GM20000 (cell line): Measurements from ENCODE around the gene RPN1.

Experiments
- DNase-seq: peaks from one replicate; pipeline ENCODE4 v3.0.0; 2012; ENCODE audit warnings: low spot score
- TF ChIP-seq, protein P1 (sequence below): IDR thresholded peaks from 2 replicates; pipeline ENCODE4 v1.5.1; 2012; ENCODE audit warnings: mild to moderate bottlenecking, control low read depth; ENCODE audit errors: extremely low read depth, missing control alignments

Gene RPN1

DNA sequence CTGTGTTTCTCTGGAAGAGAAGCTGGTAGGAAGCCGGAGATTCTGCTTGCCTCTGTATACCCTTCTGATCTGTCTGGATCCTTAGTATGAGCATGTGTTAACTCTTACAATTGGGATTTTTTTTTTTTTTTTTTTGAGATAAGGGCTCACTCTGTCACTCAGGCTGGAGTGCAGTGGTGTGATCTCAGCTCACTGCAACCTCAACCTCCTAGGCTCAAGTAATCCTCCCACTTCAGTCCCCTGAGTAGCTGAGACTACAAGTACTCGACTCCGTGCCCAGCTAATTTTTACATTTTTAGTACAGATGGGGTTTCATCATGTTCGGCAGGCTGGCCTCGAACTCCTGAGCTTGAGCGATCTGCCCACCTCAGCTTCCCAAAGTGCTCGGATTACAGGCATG lies 44.5 kb downstream of the RPN1 start:
- TF ChIP-seq, protein P1, sequence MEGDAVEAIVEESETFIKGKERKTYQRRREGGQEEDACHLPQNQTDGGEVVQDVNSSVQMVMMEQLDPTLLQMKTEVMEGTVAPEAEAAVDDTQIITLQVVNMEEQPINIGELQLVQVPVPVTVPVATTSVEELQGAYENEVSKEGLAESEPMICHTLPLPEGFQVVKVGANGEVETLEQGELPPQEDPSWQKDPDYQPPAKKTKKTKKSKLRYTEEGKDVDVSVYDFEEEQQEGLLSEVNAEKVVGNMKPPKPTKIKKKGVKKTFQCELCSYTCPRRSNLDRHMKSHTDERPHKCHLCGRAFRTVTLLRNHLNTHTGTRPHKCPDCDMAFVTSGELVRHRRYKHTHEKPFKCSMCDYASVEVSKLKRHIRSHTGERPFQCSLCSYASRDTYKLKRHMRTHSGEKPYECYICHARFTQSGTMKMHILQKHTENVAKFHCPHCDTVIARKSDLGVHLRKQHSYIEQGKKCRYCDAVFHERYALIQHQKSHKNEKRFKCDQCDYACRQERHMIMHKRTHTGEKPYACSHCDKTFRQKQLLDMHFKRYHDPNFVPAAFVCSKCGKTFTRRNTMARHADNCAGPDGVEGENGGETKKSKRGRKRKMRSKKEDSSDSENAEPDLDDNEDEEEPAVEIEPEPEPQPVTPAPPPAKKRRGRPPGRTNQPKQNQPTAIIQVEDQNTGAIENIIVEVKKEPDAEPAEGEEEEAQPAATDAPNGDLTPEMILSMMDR = no peak
- no peak for DNase-seq

DNA sequence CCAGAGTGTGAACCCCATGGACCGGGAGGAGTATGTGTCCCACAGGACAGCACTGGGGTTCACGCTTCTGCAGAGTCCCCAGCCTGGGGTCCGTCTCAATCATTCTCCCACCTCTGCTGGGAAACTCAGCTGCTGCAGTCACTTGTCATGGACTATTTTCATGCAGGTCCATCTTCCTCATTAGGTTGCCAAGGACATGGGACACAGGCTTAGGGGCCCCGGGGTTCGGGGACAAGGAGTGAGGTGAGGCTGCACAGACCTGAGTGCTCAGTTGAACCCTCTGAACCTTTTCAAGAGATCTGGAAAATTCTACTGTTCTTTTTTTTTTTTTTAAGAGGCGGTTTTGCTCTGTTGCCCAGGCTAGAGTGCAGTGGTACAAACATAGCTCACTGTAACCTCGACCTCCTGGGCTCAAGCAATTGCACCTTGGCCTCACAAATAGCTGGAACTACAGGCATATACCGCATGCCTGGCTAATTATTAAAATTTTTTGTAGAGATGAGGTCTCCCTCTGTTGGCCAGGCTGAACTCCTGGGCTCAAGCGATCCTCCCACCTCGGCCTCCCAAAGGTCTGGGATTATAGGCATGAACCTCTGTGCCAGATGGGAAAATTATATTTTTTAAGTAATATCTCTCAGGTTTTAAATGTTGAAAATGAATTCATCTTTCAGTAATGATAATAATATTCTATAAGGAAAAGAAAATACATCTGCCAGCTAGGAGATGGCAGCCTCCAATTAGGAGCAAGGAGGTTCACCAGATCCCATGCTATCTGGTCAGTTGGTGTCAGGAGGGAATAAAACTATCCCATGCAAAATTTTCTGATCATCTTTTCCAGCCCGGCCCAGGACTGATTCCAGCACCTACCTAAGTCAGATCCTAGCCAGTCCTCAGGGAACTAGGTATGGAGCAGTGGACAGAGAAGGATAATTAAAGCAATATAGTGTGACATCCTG lies 45.2 kb downstream of the RPN1 start:
- TF ChIP-seq, protein P1 = no peak
- DNase-seq = no peak

DNA sequence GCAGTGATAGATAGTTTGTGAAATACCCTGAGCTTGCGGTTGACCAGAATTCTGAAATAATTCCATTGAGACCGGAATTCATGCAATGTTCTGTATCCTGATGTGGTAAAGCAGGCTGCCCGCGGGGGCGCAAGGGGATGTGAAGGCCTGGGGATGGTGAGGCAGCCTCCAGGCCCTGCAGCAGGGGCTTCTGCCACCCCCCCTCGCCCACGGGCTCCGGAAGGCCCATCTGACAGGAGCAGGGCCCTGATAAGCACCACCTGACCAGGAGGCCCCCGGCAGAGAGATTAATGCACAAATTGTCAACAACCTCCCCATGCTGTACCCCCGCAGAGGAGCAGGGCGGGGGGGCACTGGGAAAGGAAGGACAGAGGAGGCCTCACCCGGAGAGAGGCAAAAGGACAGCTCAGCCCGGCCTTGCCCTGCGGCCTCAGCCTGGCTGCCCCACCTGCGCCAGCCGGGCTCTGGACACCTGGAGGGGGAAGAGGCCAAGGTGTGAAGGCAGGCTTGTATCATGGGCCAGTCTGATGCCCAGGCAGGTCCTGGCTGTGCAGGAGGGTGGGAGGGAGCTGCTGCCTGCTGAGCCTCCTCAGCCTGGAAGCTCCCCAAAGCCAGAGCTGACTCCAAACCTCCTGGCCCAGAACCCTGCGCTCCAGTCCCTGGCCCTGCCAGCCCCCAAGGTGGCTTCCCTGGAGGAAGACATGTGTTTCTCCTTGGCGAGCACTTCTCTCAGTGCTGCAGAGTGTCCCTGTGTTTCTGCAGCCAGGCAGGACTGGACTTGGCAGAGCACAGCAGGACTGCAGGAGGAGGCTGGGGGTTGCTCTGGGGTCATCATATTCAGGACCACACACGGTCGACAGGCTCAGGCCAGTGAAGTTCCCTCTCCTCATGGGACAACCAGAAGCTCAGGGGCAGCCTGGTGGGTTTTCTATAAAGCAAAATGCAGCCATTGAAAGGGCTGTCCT lies 46.5 kb downstream of the RPN1 start:
- DNase-seq = no peak
- TF ChIP-seq, protein P1 = no peak

DNA sequence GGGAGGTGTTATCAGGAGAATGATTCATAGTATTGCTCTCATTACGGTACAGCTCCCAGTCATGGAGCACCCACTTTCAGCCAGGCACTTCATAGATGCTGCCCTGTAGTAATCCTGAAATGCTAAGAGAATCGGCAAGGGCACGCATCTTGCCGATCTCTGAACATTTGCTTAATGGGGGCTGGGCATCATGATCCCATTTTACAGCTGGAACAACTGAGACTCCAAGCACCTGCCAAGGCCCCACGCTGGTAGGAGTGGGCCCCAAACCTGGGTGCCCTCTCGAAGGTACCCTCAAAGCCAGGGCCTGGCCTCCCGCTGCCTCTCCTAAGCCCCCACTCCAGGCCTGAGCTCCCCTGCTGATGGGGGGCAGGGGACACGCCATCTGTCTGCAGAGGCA lies 47.3 kb downstream of the RPN1 start:
- DNase-seq = no peak
- TF ChIP-seq, protein P1 = no peak

DNA sequence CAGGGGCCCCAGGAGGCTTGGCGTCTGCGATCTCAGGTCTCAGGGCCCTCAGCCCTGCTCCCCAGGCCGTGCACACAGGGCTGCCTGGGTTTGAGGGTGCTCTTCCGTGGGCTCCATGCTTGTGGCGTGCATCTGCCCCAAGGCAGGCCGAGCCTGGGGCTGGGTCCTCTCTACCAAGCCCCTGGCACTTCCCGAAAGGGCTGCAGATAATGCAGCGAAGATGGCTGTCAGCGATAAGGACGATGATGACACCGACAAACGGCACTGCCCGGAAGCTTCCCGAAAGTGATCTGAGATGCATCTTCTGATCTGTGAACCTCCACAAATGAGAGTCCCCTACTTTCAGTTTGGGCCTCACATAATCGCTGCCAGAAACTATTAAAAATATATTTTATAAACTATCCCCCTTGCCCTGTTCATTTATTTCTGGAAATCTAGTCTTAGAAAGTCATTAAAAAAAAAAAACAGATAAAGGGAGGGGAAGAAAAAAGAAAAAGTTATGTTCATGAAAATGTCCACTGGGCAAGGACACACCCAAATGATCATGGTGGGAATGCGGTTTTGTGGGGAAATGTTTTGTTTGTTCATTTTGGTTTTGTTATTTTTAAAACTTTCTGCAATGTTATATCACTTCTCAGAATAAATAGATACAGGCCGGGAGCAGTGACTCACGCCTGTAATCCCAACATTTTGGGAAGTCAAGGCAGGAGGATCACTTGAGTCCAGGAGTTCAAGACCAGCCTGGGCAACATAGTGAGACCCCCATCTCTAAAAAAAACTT lies 51.5 kb downstream of the RPN1 start:
- TF ChIP-seq, protein P1 = no peak
- no peak for DNase-seq

DNA sequence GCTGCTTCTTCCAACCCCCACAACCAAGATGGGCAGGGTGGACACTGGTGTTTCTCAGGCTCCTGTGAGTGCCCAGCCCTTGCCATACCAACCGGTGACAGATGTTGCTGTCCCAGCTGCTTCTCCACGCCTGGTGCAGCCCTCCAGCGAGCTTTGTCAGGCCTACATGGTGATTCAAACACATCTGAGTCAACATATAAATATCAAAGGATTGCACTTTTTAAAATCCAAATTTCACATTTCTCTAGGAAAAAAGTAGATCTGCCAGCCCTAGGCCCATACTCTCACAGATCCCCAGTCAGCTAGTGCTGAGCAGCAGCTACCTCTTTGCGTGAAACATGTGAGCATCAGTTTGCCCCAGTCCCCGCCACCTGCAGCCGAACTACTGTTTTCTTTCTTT lies 52.7 kb downstream of the RPN1 start:
- DNase-seq = no peak
- TF ChIP-seq, protein P1 = no peak
